SK-N-SH treated with all-trans-retinoic acid at 6 μM for 48 hours (cell line): ENCODE data around the gene CRIP2.

Experiments used
- ATAC-seq: fragments of 200-7000 bp; cut with Tn5 transposase; 3 replicates; pipeline ENCODE4 v1.9.1; 2020; ENCODE audit warnings: mild to moderate bottlenecking, moderate library complexity
- BACH2 ChIP-seq: fragments of 250-450 bp; sonication (Bioruptor Pico); IDR thresholded peaks from 2 replicates; pipeline ENCODE4 v1.9.0; 2021; ENCODE audit warnings: mild to moderate bottlenecking, borderline replicate concordance
- CSDC2 ChIP-seq: fragments of 250-450 bp; sonication (Bioruptor Pico); IDR thresholded peaks from 2 replicates; pipeline ENCODE4 v1.5.0; 2020; ENCODE audit warnings: mild to moderate bottlenecking, moderate library complexity
- CSRNP3 ChIP-seq: fragments of 250-450 bp; sonication (Bioruptor Pico); IDR thresholded peaks from 2 replicates; pipeline ENCODE4 v1.5.1; 2021; ENCODE audit warnings: mild to moderate bottlenecking, moderate library complexity
- GLIS3 ChIP-seq: fragments of 250-450 bp; sonication (Bioruptor Pico); IDR thresholded peaks from 2 replicates; pipeline ENCODE4 v1.5.0; 2020; ENCODE audit warnings: mild to moderate bottlenecking, moderate library complexity
- ISL1 ChIP-seq: fragments of 250-450 bp; sonication (Bioruptor Pico); IDR thresholded peaks from 2 replicates; pipeline ENCODE4 v2.1.2; 2022; ENCODE audit warnings: mild to moderate bottlenecking, moderate library complexity
- OSR1 ChIP-seq: fragments of 250-450 bp; sonication (Bioruptor Pico); IDR thresholded peaks from 2 replicates; pipeline ENCODE4 v1.8.0; 2022; ENCODE audit warnings: moderate library complexity, mild to moderate bottlenecking, inconsistent platforms
- RARB ChIP-seq: fragments of 250-450 bp; sonication (Bioruptor Pico); IDR thresholded peaks from 2 replicates; pipeline ENCODE4 v1.8.0; 2021; ENCODE audit warnings: mild to moderate bottlenecking, moderate library complexity
- SNAI2 ChIP-seq: fragments of 250-450 bp; sonication (Bioruptor Pico); IDR thresholded peaks from 2 replicates; pipeline ENCODE4 v1.5.0; 2020; ENCODE audit warnings: mild to moderate bottlenecking, moderate library complexity
- TOX ChIP-seq: fragments of 250-450 bp; sonication (Bioruptor Pico); IDR thresholded peaks from 2 replicates; pipeline ENCODE4 v1.8.0; 2021; ENCODE audit warnings: mild to moderate bottlenecking, moderate library complexity, borderline replicate concordance
- TSHZ2 ChIP-seq: fragments of 250-450 bp; sonication (Bioruptor Pico); IDR thresholded peaks from 2 replicates; pipeline ENCODE4 v1.5.0; 2020; ENCODE audit warnings: mild to moderate bottlenecking, moderate library complexity
- ZC3H10 ChIP-seq: fragments of 250-450 bp; sonication (Bioruptor Pico); IDR thresholded peaks from 2 replicates; pipeline ENCODE4 v1.5.1; 2021; ENCODE audit warnings: mild to moderate bottlenecking, moderate library complexity
- ZFP3 ChIP-seq: fragments of 250-450 bp; sonication (Bioruptor Pico); IDR thresholded peaks from 2 replicates; pipeline ENCODE4 v1.5.0; 2020; ENCODE audit warnings: mild to moderate bottlenecking, moderate library complexity
- ZFP30 ChIP-seq: fragments of 450-650 bp; formaldehyde crosslinking; IDR thresholded peaks from 2 replicates; pipeline ENCODE4 v1.5.0; 2022; ENCODE audit warnings: mild to moderate bottlenecking, moderate library complexity
- ZNF565 ChIP-seq: fragments of 450-650 bp; formaldehyde crosslinking; conservative IDR thresholded peaks from 2 replicates; pipeline ENCODE4 v1.5.0; 2020; ENCODE audit warnings: low read depth, mild to moderate bottlenecking, moderate library complexity
- ZNF70 ChIP-seq: fragments of 450-650 bp; formaldehyde crosslinking; IDR thresholded peaks from 2 replicates; pipeline ENCODE4 v1.5.0; 2020; ENCODE audit warnings: mild to moderate bottlenecking, moderate library complexity
- ZNF8 ChIP-seq: fragments of 450-650 bp; formaldehyde crosslinking; IDR thresholded peaks from 2 replicates; pipeline ENCODE4 v1.5.0; 2020; ENCODE audit warnings: mild to moderate bottlenecking, moderate library complexity
- TF ChIP-seq, protein P1 (sequence below): fragments of 250-450 bp; sonication (Bioruptor Pico); IDR thresholded peaks from 2 replicates; pipeline ENCODE4 v1.5.1; 2020; ENCODE audit warnings: low read depth, mild to moderate bottlenecking, moderate library complexity
- TF ChIP-seq, protein P2 (sequence below): fragments of 250-450 bp; sonication (Bioruptor Pico); IDR thresholded peaks from 2 replicates; pipeline ENCODE4 v1.8.0; 2021; ENCODE audit warnings: low read depth, mild to moderate bottlenecking, moderate library complexity, borderline replicate concordance
- TF ChIP-seq, protein P3 (sequence below): fragments of 250-450 bp; sonication (Bioruptor Pico); IDR thresholded peaks from 2 replicates; pipeline ENCODE4 v1.8.0; 2020; ENCODE audit warnings: mild to moderate bottlenecking, moderate library complexity, borderline replicate concordance

Gene CRIP2

DNA sequence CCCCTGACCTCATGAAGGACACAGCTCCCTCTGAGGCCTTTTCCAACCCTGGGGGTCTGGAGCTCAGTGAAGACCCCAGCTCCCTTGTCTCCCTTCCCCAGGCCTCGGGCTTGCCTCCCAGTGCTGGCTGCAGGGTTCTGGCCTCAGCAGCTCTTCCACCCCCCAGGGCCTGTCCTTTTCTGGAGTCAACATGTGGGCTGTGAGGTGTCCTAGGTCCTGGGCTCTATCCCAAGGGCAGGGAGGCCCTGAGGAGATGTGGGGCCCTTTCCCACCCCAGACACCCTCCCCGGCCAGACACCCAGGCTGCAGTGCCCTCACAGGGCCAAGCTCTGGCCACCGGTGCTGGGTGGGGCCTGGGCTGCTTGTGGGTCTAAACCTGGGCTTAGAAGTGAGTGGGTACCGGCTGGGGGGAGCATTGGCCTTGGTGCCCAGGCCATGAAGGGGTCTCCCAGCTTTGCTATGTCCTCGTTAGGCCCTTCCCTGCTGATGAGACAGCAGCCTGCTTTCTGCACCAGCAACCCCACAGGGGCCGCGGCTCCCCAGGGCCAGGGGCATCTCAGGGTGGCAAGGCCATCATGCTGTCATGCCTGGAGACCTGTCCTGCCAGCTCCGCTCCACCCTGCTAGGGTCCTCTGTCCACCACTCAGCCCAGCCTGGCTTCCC lies 2.7 kb upstream of the CRIP2 start:
- TF ChIP-seq ZNF565 (CRISPR knock-in tag), result no peak
- no peak for TF ChIP-seq ZNF70
- no peak for TF ChIP-seq SNAI2 (CRISPR knock-in tag)
- TF ChIP-seq, protein P1, sequence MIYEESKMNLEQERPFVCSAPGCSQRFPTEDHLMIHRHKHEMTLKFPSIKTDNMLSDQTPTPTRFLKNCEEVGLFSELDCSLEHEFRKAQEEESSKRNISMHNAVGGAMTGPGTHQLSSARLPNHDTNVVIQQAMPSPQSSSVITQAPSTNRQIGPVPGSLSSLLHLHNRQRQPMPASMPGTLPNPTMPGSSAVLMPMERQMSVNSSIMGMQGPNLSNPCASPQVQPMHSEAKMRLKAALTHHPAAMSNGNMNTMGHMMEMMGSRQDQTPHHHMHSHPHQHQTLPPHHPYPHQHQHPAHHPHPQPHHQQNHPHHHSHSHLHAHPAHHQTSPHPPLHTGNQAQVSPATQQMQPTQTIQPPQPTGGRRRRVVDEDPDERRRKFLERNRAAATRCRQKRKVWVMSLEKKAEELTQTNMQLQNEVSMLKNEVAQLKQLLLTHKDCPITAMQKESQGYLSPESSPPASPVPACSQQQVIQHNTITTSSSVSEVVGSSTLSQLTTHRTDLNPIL, result no peak
- TF ChIP-seq ZFP30 (CRISPR knock-in tag), result no peak
- no peak for TF ChIP-seq CSDC2 (CRISPR knock-in tag)
- TF ChIP-seq ZC3H10 (CRISPR knock-in tag), result no peak
- TF ChIP-seq, protein P2, sequence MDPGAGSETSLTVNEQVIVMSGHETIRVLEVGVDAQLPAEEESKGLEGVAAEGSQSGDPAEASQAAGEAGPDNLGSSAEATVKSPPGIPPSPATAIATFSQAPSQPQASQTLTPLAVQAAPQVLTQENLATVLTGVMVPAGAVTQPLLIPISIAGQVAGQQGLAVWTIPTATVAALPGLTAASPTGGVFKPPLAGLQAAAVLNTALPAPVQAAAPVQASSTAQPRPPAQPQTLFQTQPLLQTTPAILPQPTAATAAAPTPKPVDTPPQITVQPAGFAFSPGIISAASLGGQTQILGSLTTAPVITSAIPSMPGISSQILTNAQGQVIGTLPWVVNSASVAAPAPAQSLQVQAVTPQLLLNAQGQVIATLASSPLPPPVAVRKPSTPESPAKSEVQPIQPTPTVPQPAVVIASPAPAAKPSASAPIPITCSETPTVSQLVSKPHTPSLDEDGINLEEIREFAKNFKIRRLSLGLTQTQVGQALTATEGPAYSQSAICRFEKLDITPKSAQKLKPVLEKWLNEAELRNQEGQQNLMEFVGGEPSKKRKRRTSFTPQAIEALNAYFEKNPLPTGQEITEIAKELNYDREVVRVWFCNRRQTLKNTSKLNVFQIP (CRISPR knock-in tag), result no peak
- TF ChIP-seq RARB (CRISPR knock-in tag), result no peak
- no peak for TF ChIP-seq CSRNP3 (CRISPR knock-in tag)
- TF ChIP-seq OSR1 (CRISPR knock-in tag), result no peak
- TF ChIP-seq ZNF8 (CRISPR knock-in tag), result no peak
- no peak for TF ChIP-seq ISL1
- TF ChIP-seq TSHZ2 (CRISPR knock-in tag), result no peak
- no peak for TF ChIP-seq ZFP3 (CRISPR knock-in tag)
- TF ChIP-seq, all 23 proteins: peak for 0
- ATAC-seq, result no peak

- ATAC-seq, result no peak
- TF ChIP-seq, protein P3, sequence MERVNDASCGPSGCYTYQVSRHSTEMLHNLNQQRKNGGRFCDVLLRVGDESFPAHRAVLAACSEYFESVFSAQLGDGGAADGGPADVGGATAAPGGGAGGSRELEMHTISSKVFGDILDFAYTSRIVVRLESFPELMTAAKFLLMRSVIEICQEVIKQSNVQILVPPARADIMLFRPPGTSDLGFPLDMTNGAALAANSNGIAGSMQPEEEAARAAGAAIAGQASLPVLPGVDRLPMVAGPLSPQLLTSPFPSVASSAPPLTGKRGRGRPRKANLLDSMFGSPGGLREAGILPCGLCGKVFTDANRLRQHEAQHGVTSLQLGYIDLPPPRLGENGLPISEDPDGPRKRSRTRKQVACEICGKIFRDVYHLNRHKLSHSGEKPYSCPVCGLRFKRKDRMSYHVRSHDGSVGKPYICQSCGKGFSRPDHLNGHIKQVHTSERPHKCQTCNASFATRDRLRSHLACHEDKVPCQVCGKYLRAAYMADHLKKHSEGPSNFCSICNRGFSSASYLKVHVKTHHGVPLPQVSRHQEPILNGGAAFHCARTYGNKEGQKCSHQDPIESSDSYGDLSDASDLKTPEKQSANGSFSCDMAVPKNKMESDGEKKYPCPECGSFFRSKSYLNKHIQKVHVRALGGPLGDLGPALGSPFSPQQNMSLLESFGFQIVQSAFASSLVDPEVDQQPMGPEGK (CRISPR knock-in tag), result no peak
- TF ChIP-seq BACH2 (CRISPR knock-in tag) (no peak), TOX (CRISPR knock-in tag) (no peak), SNAI2 (CRISPR knock-in tag) (no peak), TSHZ2 (CRISPR knock-in tag) (no peak), OSR1 (CRISPR knock-in tag) (no peak), ZFP3 (CRISPR knock-in tag) (no peak), CSRNP3 (CRISPR knock-in tag) (no peak), GLIS3 (CRISPR knock-in tag) (no peak)
- TF ChIP-seq, protein P1, result no peak
Measured at GRCh38 chr14:105472486-105472991, 2.1 kb upstream of the CRIP2 start.
